PC-9 (cell line): Measurements from ENCODE around the gene APEH.

Experiments used
- EZH2 ChIP-seq: fragments of 200-600 bp; sonication (generic); IDR thresholded peaks from 2 replicates; pipeline ENCODE4 v1.8.0; 2017; ENCODE audit warnings: antibody characterized with exemption, low read depth
- TF ChIP-seq, protein P1 (sequence below): fragments of 200-600 bp; sonication (generic); conservative IDR thresholded peaks from 2 replicates; pipeline ENCODE4 v1.6.1; 2017; ENCODE audit warnings: mixed run types, antibody characterized with exemption, mild to moderate bottlenecking, moderate library complexity

- TF ChIP-seq, protein P1, sequence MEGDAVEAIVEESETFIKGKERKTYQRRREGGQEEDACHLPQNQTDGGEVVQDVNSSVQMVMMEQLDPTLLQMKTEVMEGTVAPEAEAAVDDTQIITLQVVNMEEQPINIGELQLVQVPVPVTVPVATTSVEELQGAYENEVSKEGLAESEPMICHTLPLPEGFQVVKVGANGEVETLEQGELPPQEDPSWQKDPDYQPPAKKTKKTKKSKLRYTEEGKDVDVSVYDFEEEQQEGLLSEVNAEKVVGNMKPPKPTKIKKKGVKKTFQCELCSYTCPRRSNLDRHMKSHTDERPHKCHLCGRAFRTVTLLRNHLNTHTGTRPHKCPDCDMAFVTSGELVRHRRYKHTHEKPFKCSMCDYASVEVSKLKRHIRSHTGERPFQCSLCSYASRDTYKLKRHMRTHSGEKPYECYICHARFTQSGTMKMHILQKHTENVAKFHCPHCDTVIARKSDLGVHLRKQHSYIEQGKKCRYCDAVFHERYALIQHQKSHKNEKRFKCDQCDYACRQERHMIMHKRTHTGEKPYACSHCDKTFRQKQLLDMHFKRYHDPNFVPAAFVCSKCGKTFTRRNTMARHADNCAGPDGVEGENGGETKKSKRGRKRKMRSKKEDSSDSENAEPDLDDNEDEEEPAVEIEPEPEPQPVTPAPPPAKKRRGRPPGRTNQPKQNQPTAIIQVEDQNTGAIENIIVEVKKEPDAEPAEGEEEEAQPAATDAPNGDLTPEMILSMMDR = no peak
- TF ChIP-seq EZH2 = no peak
Observed at GRCh38 chr3:49654955-49655556, 19.1 kb upstream of the APEH start.
